Parathyroid adenoma (tissue), 2 donors: ENCODE measurements around the gene EHBP1L1.

Experiments used
- H2AFZ ChIP-seq: fragments of 300-600 bp; sonication (generic); one replicate; pipeline ENCODE4 v1.7.0; 2017; ENCODE audit warnings: antibody characterized with exemption, mild to moderate bottlenecking
- H3K27ac ChIP-seq: fragments of 300-600 bp; sonication (generic); one replicate; pipeline ENCODE4 v1.7.0; 2017
- H3K27me3 ChIP-seq: fragments of 300-600 bp; sonication (generic); one replicate; pipeline ENCODE4 v1.7.0; 2017; ENCODE audit warnings: low read length; ENCODE audit not compliant: control insufficient read depth, insufficient read depth
- H3K36me3 ChIP-seq: fragments of 300-600 bp; sonication (generic); one replicate; pipeline ENCODE4 v1.7.0; 2017; ENCODE audit warnings: low read length; ENCODE audit not compliant: control insufficient read depth, insufficient read depth
- H3K4me1 ChIP-seq: fragments of 300-600 bp; sonication (generic); one replicate; pipeline ENCODE4 v1.7.0; 2017; ENCODE audit warnings: control low read depth
- H3K4me2 ChIP-seq: fragments of 300-600 bp; sonication (generic); one replicate; pipeline ENCODE4 v1.7.0; 2017; ENCODE audit warnings: low read length
- H3K4me3 ChIP-seq: fragments of 300-600 bp; sonication (generic); one replicate; pipeline ENCODE4 v1.7.0; 2017; ENCODE audit warnings: low read depth, low read length
- H3K79me2 ChIP-seq: fragments of 300-600 bp; sonication (generic); one replicate; pipeline ENCODE4 v1.7.0; 2017; ENCODE audit warnings: control low read depth
- H3K9ac ChIP-seq: fragments of 300-600 bp; sonication (generic); one replicate; pipeline ENCODE4 v1.7.0; 2017; ENCODE audit warnings: mild to moderate bottlenecking
- H3K9me3 ChIP-seq: fragments of 300-600 bp; sonication (generic); one replicate; pipeline ENCODE4 v1.7.0; 2017; ENCODE audit warnings: low read length; ENCODE audit not compliant: control insufficient read depth
- TF ChIP-seq, protein P1 (sequence below): fragments of 300-600 bp; sonication (generic); IDR thresholded peaks from one replicate; pipeline ENCODE4 v1.7.0; 2017; ENCODE audit warnings: antibody characterized with exemption, mild to moderate bottlenecking
- donor health status: primary hyperparathyroidism.

EHBP1L1 gene

DNA sequence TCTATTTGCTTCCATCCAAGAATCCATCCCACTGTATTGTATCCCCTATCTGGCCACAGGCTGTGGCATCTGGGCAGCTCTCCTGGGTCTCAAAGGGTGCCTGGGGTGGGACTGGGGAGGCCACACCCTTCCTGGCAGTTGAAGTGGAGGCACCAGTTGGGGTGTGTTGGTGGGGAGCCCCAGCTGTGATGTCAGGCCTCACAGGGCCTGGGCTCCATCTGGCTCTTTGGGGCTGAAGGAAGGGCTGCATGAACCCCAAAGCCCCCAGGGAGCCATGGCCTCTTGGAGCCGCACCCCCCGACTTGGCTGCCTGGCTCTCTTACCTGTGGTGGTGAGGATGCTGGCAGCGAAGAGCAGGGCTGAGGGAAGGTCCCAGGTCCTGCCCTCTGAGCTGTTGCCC lies 19.3 kb downstream of the EHBP1L1 start:
- Histone ChIP-seq H2AFZ (no peak overlapping the region), H3K9ac (no peak overlapping the region), H3K4me3 (no peak overlapping the region), H3K4me1 (no peaks in the 10 kb centered on the region), H3K36me3 (no peaks in the 10 kb centered on the region), H3K27me3 (no peaks in the 10 kb centered on the region), H3K79me2 (no peaks in the 10 kb centered on the region), H3K4me2 (no peak overlapping the region), H3K9me3 (no peaks in the 10 kb centered on the region), H3K27ac (no peak overlapping the region)
- TF ChIP-seq, protein P1, sequence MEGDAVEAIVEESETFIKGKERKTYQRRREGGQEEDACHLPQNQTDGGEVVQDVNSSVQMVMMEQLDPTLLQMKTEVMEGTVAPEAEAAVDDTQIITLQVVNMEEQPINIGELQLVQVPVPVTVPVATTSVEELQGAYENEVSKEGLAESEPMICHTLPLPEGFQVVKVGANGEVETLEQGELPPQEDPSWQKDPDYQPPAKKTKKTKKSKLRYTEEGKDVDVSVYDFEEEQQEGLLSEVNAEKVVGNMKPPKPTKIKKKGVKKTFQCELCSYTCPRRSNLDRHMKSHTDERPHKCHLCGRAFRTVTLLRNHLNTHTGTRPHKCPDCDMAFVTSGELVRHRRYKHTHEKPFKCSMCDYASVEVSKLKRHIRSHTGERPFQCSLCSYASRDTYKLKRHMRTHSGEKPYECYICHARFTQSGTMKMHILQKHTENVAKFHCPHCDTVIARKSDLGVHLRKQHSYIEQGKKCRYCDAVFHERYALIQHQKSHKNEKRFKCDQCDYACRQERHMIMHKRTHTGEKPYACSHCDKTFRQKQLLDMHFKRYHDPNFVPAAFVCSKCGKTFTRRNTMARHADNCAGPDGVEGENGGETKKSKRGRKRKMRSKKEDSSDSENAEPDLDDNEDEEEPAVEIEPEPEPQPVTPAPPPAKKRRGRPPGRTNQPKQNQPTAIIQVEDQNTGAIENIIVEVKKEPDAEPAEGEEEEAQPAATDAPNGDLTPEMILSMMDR, result no peak

DNA sequence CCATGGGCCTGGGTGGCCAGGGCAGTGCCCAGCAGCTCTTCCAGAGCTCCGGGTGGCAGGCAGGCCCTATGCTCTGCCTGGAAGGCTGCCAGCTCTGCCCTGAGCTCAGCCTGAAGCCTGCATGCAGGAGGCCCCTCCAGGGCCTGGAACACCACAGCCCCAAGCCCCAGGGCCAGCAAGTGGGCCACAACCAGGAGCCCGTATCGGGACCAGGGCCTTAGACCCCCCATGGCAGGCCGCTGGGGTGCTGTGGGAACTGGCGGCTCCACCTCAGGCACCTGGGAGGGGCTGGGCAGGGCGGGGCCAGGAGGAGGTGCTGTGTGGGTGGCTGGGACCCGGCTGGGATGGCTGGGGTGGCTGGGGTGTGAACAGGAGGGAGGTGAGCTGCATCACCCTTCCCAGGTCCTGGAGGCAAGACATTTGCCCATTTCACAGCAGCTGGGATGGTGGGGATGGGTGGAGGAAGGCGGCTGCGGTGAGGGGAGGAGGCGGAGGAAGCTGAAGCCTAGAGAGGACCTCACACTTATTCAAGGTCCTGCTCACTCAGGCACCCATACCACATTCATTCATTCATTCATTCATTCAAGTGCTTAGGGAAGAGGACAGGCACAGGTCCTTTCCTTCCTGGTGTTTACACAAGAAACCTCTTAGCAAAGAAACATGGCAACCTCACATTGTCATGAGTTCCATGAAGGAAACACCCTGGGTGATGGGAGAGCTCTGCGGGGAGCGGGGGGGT lies 19.9 kb downstream of the EHBP1L1 start, which contains the start of gene KCNK7:
TSS of gene KCNK7 (minus strand) at position 258 of the 739 bp plus-strand sequence. CDS start at position 230, 28 bp downstream.
- Histone ChIP-seq H3K27me3 (no peaks in the 10 kb centered on the region), H3K4me3 (no peak within 1 kb of the TSS), H3K4me2 (no peak within 1 kb of the TSS), H3K79me2 (no peaks in the 10 kb centered on the region), H3K9ac (no peak within 1 kb of the TSS), H2AFZ (no peak within 1 kb of the TSS), H3K27ac (no peak within 1 kb of the TSS), H3K9me3 (no peaks in the 10 kb centered on the region), H3K36me3 (no peaks in the 10 kb centered on the region), H3K4me1 (no peaks in the 10 kb centered on the region)
- TF ChIP-seq, protein P1, result no peak

DNA sequence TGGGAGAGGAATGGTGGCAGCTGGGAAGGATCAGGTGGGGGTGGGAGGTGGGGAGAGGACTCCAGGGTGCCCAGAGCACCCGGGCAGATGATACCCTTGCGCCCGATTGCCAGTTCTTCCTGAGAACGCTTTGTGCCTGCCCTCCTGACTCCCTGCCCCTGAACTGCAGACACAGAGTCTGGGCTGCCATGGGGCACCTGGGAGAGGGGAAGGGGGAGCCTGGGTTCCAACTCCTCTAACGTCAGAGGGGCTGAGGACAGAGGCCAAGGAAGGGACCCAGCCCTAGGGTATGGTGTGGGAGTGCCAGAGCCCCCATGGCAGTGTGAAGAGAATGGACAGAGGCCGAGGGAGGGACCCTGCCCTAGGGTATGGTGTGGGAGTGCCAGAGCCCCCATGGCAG lies 20.7 kb downstream of the EHBP1L1 start:
- no peak overlapping the region for H3K9ac ChIP-seq
- TF ChIP-seq, protein P1, result no peak
- H3K4me1 ChIP-seq, result no peaks in the 10 kb centered on the region
- H3K36me3 ChIP-seq, result no peaks in the 10 kb centered on the region
- H2AFZ ChIP-seq, result no peak overlapping the region
- H3K27ac ChIP-seq, result no peak overlapping the region
- H3K4me3 ChIP-seq, result no peak overlapping the region
- no peaks in the 10 kb centered on the region for H3K79me2 ChIP-seq
- no peaks in the 10 kb centered on the region for H3K27me3 ChIP-seq
- H3K4me2 ChIP-seq, result no peak overlapping the region
- no peaks in the 10 kb centered on the region for H3K9me3 ChIP-seq

DNA sequence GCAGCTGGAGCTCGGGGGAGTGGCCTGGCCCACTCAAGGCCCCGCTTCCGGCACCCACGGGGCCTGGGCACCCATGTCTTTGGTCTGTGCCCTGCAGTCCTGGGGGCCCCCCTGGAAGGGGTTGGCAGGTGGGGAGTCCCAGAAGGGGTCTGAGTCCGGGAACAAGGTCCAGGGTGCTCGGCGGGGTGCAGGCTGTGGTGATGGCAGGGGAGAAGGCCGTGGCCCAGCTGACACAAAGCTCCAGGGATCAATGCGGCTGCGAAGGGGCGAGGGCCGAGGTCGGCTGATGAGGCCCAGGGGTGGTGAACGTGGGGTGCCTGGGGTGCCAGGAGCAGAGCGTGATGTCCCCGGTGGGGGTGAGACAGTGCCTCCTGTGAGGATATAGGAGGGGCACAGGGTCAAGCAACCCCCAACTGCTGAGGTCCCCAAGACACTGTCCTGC lies 22.4 kb downstream of the EHBP1L1 start:
- TF ChIP-seq, protein P1, result no peak
- no peaks in the 10 kb centered on the region for H3K4me1 ChIP-seq
- H3K36me3 ChIP-seq, result no peaks in the 10 kb centered on the region

More for the DNA sequence above, 22.4 kb downstream of the EHBP1L1 start:
- Histone ChIP-seq H3K9me3 (no peaks in the 10 kb centered on the region), H3K4me3 (no peak overlapping the region), H3K4me2 (no peak overlapping the region), H3K79me2 (no peaks in the 10 kb centered on the region), H2AFZ (no peak overlapping the region), H3K9ac (no peak overlapping the region), H3K27me3 (no peaks in the 10 kb centered on the region), H3K27ac (no peak overlapping the region)
